GM18951 (cell line): Measurements from ENCODE around the gene DLGAP1.

ENCODE experiments used
- POLR2A ChIP-seq: IDR thresholded peaks from 4 replicates; pipeline ENCODE4 v1.6.1; 2011; ENCODE audit warnings: mild to moderate bottlenecking; ENCODE audit not compliant: insufficient read length, insufficient read depth; ENCODE audit errors: extremely low read depth
- in situ Hi-C: fragments of 300-500 bp; cut with MboI; formaldehyde crosslinking; loops from one replicate; pipeline ENCODE4 v1.12.0; 2022; ENCODE audit warnings: low sequenced_read_pairs, mixed read lengths, inconsistent platforms; ENCODE audit not compliant: unreplicated experiment

The DLGAP1 gene

GRCh38 chr18:4260107-4260506 lies 195.0 kb downstream of the DLGAP1 start:
- TF ChIP-seq POLR2A: no peak
- in situ Hi-C loops: no loop called here

- TF ChIP-seq POLR2A: no peak
- in situ Hi-C loops: no loop called here
These were observed 198.2 kb downstream of the DLGAP1 start for GRCh38 chr18:4256766-4257417.

- in situ Hi-C loops: no loop called here
- no peak for TF ChIP-seq POLR2A
These were observed 200.3 kb downstream of the DLGAP1 start for GRCh38 chr18:4254840-4255239.

GRCh38 chr18:4252829-4253228 lies 202.3 kb downstream of the DLGAP1 start:
- no peak for TF ChIP-seq POLR2A
- in situ Hi-C loops: no loop called here

- TF ChIP-seq POLR2A: no peak
- in situ Hi-C loops: no loop called here
These were observed 203.2 kb downstream of the DLGAP1 start for GRCh38 chr18:4251873-4252272.

GRCh38 chr18:4251206-4251605 lies 203.9 kb downstream of the DLGAP1 start:
- in situ Hi-C loops: no loop called here
- TF ChIP-seq POLR2A: no peak

- no peak for TF ChIP-seq POLR2A
- in situ Hi-C loops: no loop called here
These were observed 205.0 kb downstream of the DLGAP1 start for GRCh38 chr18:4250141-4250540.

- TF ChIP-seq POLR2A: no peak
- in situ Hi-C loops: no loop called here
These were observed 206.4 kb downstream of the DLGAP1 start for GRCh38 chr18:4248686-4249085.

GRCh38 chr18:4246374-4246773 lies 208.7 kb downstream of the DLGAP1 start:
- in situ Hi-C loops: no loop called here

GRCh38 chr18:4245456-4245855 lies 209.7 kb downstream of the DLGAP1 start:
- no peak for TF ChIP-seq POLR2A
- in situ Hi-C loops: no loop called here

More at GRCh38 chr18:4246374-4246773, 208.7 kb downstream of the DLGAP1 start:
- TF ChIP-seq POLR2A: no peak

- in situ Hi-C loops: no loop called here
- no peak for TF ChIP-seq POLR2A
These were observed 212.5 kb downstream of the DLGAP1 start for GRCh38 chr18:4242431-4243161.

GRCh38 chr18:4241090-4241617 lies 214.0 kb downstream of the DLGAP1 start:
- no peak for TF ChIP-seq POLR2A
- in situ Hi-C loops: no loop called here

- no peak for TF ChIP-seq POLR2A
- in situ Hi-C loops: no loop called here
These were observed 216.1 kb downstream of the DLGAP1 start for GRCh38 chr18:4238966-4239365.

- in situ Hi-C loops: no loop called here
- TF ChIP-seq POLR2A: no peak
These were observed 217.5 kb downstream of the DLGAP1 start for GRCh38 chr18:4237664-4238041.
